RWPE2 (cell line): Measurements from ENCODE around the gene EML6.

Experiments used
- ATAC-seq: fragments of 200-7000 bp; cut with Tn5 transposase; 3 replicates; pipeline ENCODE4 v1.9.1; 2021; ENCODE audit warnings: low read depth
- DNase-seq: peaks from one replicate; pipeline ENCODE4 v3.0.0-alpha.2; 2020; ENCODE audit warnings: low spot score
- H3K27ac ChIP-seq: fragments of 450-650 bp; 2 replicates; pipeline ENCODE4 v1.5.1; 2017; ENCODE audit warnings: mild to moderate bottlenecking; ENCODE audit not compliant: poor library complexity, severe bottlenecking
- H3K27me3 ChIP-seq: fragments of 250-450 bp; sonication (Bioruptor Pico); 2 replicates; pipeline ENCODE4 v1.5.1; 2021; ENCODE audit warnings: mild to moderate bottlenecking, moderate library complexity; ENCODE audit not compliant: insufficient read depth, poor library complexity, severe bottlenecking
- H3K36me3 ChIP-seq: fragments of 250-450 bp; sonication (Bioruptor Pico); 2 replicates; pipeline ENCODE4 v1.5.1; 2020; ENCODE audit warnings: low read depth, mild to moderate bottlenecking, moderate library complexity
- H3K4me1 ChIP-seq: fragments of 250-450 bp; sonication (Bioruptor Pico); 2 replicates; pipeline ENCODE4 v1.5.1; 2021; ENCODE audit warnings: mild to moderate bottlenecking, moderate library complexity; ENCODE audit not compliant: insufficient read depth, poor library complexity, severe bottlenecking
- H3K4me3 ChIP-seq: fragments of 250-450 bp; sonication (Bioruptor Pico); 2 replicates; pipeline ENCODE4 v1.5.1; 2021; ENCODE audit warnings: mild to moderate bottlenecking, moderate library complexity; ENCODE audit not compliant: severe bottlenecking
- H3K9me3 ChIP-seq: fragments of 250-450 bp; sonication (Bioruptor Pico); 2 replicates; pipeline ENCODE4 v1.5.1; 2021; ENCODE audit warnings: mild to moderate bottlenecking, moderate library complexity; ENCODE audit not compliant: severe bottlenecking
- CTCF ChIP-seq: fragments of 450-650 bp; IDR thresholded peaks from one replicate; pipeline ENCODE4 v1.5.1; 2017; ENCODE audit warnings: mild to moderate bottlenecking, moderate library complexity; ENCODE audit not compliant: poor library complexity, severe bottlenecking

The EML6 gene

DNA sequence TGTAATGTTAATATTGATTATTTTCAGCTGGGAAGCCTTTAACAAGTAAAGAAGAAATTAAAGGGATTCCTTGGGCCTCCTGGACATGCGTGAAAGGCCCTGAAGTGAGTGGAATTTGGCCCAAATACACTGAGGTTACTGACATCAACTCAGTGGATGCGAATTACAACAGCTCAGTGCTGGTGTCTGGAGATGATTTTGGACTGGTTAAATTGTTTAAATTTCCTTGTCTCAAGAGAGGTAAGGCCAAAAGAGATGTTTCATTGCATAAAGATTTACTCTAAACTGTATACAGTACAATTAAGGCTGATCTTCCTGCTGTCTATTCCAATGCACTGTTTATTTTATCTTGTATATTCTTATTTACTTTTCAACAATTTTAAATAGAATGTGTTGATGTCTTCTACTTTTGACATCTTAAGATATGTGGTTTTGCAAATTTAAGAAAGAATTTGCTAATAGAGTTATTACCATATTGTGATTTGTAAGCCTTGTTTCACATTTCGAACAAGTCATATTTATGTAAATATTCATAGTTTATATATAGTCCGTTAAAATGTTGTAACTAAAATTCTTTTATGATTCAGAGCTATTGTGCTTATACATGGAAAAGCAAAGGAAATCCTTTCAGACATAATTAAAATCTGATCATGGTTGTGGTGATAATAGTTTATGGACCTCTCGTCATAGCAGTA, 130.3 kb downstream of the EML6 start:
- DNase-seq, result no peak
- no peak overlapping the region for H3K27ac ChIP-seq
- no peaks in the 10 kb centered on the region for H3K9me3 ChIP-seq
- H3K4me3 ChIP-seq, result no peak overlapping the region
- no peak for ATAC-seq
- H3K4me1 ChIP-seq, result peaks cover 8% of the 10 kb centered on the region
- H3K36me3 ChIP-seq, result no peaks in the 10 kb centered on the region
- no peaks in the 10 kb centered on the region for H3K27me3 ChIP-seq
- no peak for TF ChIP-seq CTCF

DNA sequence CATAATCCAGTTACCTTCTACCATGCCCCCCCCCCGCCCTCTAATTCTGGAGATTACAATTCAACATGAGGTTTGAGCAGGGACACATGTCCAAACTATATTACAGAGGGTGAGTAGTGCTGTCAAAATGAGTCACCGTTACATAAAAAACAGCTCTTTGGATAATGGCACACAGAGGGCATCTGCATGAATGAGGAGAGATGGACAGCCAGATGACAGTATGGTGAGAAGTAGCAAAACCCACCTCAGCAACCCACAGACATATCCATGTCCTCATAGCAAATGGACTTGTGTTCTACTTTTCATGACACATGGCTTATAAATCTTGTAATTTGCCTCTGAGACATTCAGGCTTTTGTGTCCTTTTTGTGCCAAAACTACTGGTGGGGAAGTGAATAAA, 132.0 kb downstream of the EML6 start:
- Histone ChIP-seq H3K4me1 (peaks cover 5% of the 10 kb centered on the region), H3K4me3 (no peak overlapping the region), H3K9me3 (no peaks in the 10 kb centered on the region), H3K27me3 (no peaks in the 10 kb centered on the region), H3K36me3 (no peaks in the 10 kb centered on the region), H3K27ac (no peak overlapping the region)
- ATAC-seq (no peak), DNase-seq (no peak)
- TF ChIP-seq CTCF, result no peak

- H3K36me3 ChIP-seq, result no peaks in the 10 kb centered on the region
Observed at GRCh38 chr2:54858021-54858681, 134.7 kb downstream of the EML6 start.

GRCh38 chr2:54859416-54859815, 136.0 kb downstream of the EML6 start:
- Histone ChIP-seq H3K4me1 (no peaks in the 10 kb centered on the region), H3K27me3 (no peaks in the 10 kb centered on the region), H3K9me3 (no peaks in the 10 kb centered on the region), H3K27ac (no peak overlapping the region), H3K4me3 (no peak overlapping the region), H3K36me3 (no peaks in the 10 kb centered on the region)
- ATAC-seq, result no peak
- no peak for DNase-seq
- TF ChIP-seq CTCF, result no peak

More at GRCh38 chr2:54858021-54858681, 134.7 kb downstream of the EML6 start:
- Histone ChIP-seq H3K4me1 (no peaks in the 10 kb centered on the region), H3K9me3 (no peaks in the 10 kb centered on the region), H3K27me3 (no peaks in the 10 kb centered on the region), H3K27ac (no peak overlapping the region), H3K4me3 (no peak overlapping the region)
- DNase-seq (no peak), ATAC-seq (no peak)
- no peak for TF ChIP-seq CTCF

- DNase-seq (no peak), ATAC-seq (peak; percentile 77)
- TF ChIP-seq CTCF, result no peak
- Histone ChIP-seq H3K9me3 (no peaks in the 10 kb centered on the region), H3K4me3 (no peak overlapping the region), H3K27me3 (no peaks in the 10 kb centered on the region), H3K36me3 (no peaks in the 10 kb centered on the region), H3K4me1 (no peaks in the 10 kb centered on the region), H3K27ac (no peak overlapping the region)
Observed at GRCh38 chr2:54859997-54860701, 136.7 kb downstream of the EML6 start.
